ENCODE measurements around the gene ODAM.
"Not testable (repeated sequence)": the region's sequence is repeated elsewhere in the genome, so short reads cannot be mapped to it uniquely, and the experiment has no call there.

ODAM gene

GRCh38 chr4:70195425-70195824 is at the start of gene ODAM:
TSS of gene ODAM (plus strand) at chr4:70195725. CDS start at chr4:70196544, 819 bp downstream.
- in situ Hi-C loops (cut with HindIII; ENCODE audit: low sequenced_read_pairs), result no loop called here

GRCh38 chr4:70151271-70151670 is 44.3 kb upstream of the ODAM start:
- in situ Hi-C loops (cut with HindIII; ENCODE audit: low sequenced_read_pairs), result no loop called here

- in situ Hi-C loops (cut with HindIII; ENCODE audit: low sequenced_read_pairs), result no loop called here
Measured at GRCh38 chr4:70152088-70152487, 43.4 kb upstream of the ODAM start.

GRCh38 chr4:70153937-70154336 is 41.6 kb upstream of the ODAM start, which contains the start of gene PRR27:
TSS of gene PRR27 (plus strand) at chr4:70154237. CDS start at chr4:70154376, 139 bp downstream.
- in situ Hi-C loops (cut with HindIII; ENCODE audit: low sequenced_read_pairs), result no loop called here

GRCh38 chr4:70158576-70158975 is 36.9 kb upstream of the ODAM start:
- in situ Hi-C loops (cut with HindIII; ENCODE audit: low sequenced_read_pairs), result no loop called here

- in situ Hi-C loops (cut with HindIII; ENCODE audit: low sequenced_read_pairs), result no loop called here
Measured at GRCh38 chr4:70177090-70177489, 18.4 kb upstream of the ODAM start.

GRCh38 chr4:70178075-70178660 is 17.4 kb upstream of the ODAM start:
- in situ Hi-C loops (cut with HindIII; ENCODE audit: low sequenced_read_pairs), result no loop called here

- in situ Hi-C loops (cut with HindIII; ENCODE audit: low sequenced_read_pairs), result no loop called here
Measured at GRCh38 chr4:70179811-70180210, 15.7 kb upstream of the ODAM start.

GRCh38 chr4:70181864-70182263 is 13.7 kb upstream of the ODAM start:
- in situ Hi-C loops (cut with HindIII; ENCODE audit: low sequenced_read_pairs), result no loop called here

- in situ Hi-C loops (cut with HindIII; ENCODE audit: low sequenced_read_pairs), result no loop called here
Measured at GRCh38 chr4:70182517-70183167, 12.9 kb upstream of the ODAM start.

- in situ Hi-C loops (cut with HindIII; ENCODE audit: low sequenced_read_pairs), result no loop called here
Measured at GRCh38 chr4:70183168-70183939, 12.2 kb upstream of the ODAM start.

GRCh38 chr4:70183940-70184246 is 11.6 kb upstream of the ODAM start:
- in situ Hi-C loops (cut with HindIII; ENCODE audit: low sequenced_read_pairs), result no loop called here

GRCh38 chr4:70187216-70187615 is 8.3 kb upstream of the ODAM start:
- in situ Hi-C loops (cut with HindIII; ENCODE audit: low sequenced_read_pairs), result no loop called here

- in situ Hi-C loops (cut with HindIII; ENCODE audit: low sequenced_read_pairs), result no loop called here
Measured at GRCh38 chr4:70190579-70190978, 4.9 kb upstream of the ODAM start.

GRCh38 chr4:70191647-70192046 is 3.9 kb upstream of the ODAM start:
- in situ Hi-C loops (cut with HindIII; ENCODE audit: low sequenced_read_pairs), result no loop called here

- in situ Hi-C loops (cut with HindIII; ENCODE audit: low sequenced_read_pairs), result no loop called here
Measured at GRCh38 chr4:70192895-70193294, 2.6 kb upstream of the ODAM start.

- in situ Hi-C loops (cut with HindIII; ENCODE audit: low sequenced_read_pairs), result no loop called here
Measured at GRCh38 chr4:70196857-70197256, 1.3 kb downstream of the ODAM start.

GRCh38 chr4:70197842-70198241 is 2.3 kb downstream of the ODAM start:
- in situ Hi-C loops (cut with HindIII; ENCODE audit: low sequenced_read_pairs), result no loop called here

- in situ Hi-C loops (cut with HindIII; ENCODE audit: low sequenced_read_pairs), result no loop called here
Measured at GRCh38 chr4:70203601-70204000, 8.1 kb downstream of the ODAM start.

GRCh38 chr4:70212752-70213151 is 17.2 kb downstream of the ODAM start:
- in situ Hi-C loops (cut with HindIII; ENCODE audit: low sequenced_read_pairs), result not testable (repeated sequence)

GRCh38 chr4:70216109-70216508 is 20.6 kb downstream of the ODAM start:
- in situ Hi-C loops (cut with HindIII; ENCODE audit: low sequenced_read_pairs), result not testable (repeated sequence)

GRCh38 chr4:70216550-70216949 is 21.0 kb downstream of the ODAM start:
- in situ Hi-C loops (cut with HindIII; ENCODE audit: low sequenced_read_pairs), result not testable (repeated sequence)

All from DLD1 (cell line).